PC-9 (cell line): ENCODE measurements around the gene LAMC2.

Experiments used
- CTCF ChIP-seq: fragments of 200-600 bp; sonication (generic); conservative IDR thresholded peaks from 2 replicates; pipeline ENCODE4 v1.6.1; 2017; ENCODE audit warnings: mixed run types, antibody characterized with exemption, mild to moderate bottlenecking, moderate library complexity
- EZH2 ChIP-seq: fragments of 200-600 bp; sonication (generic); IDR thresholded peaks from 2 replicates; pipeline ENCODE4 v1.8.0; 2017; ENCODE audit warnings: antibody characterized with exemption, low read depth

GRCh38 chr1:183194527-183195141, 8.6 kb downstream of the LAMC2 start:
- TF ChIP-seq CTCF (no peak), EZH2 (no peak)
